ENCODE data around the gene PHF20. TPM values are rescaled to one million over a fixed set of nuclear protein-coding genes. Genes with fewer than 3 reads are reported as not detected.
"Not testable (repeated sequence)": the region's sequence is repeated elsewhere in the genome, so short reads cannot be mapped to it uniquely, and the experiment has no call there.

The PHF20 gene
- polyA plus RNA-seq, 3 donors = 30.3 to 44.4 (median 38.5) TPM

GRCh38 chr20:35899064-35899463 lies 127.2 kb downstream of the PHF20 start:
- DNase-seq (ENCODE audit: extremely low read depth in 1 of 11, low read depth in 9 of 11, low spot score in 4 of 11) = no peak

GRCh38 chr20:35901230-35901629 lies 129.4 kb downstream of the PHF20 start:
- not testable (repeated sequence) for DNase-seq (ENCODE audit: extremely low read depth in 1 of 11, low read depth in 9 of 11, low spot score in 4 of 11)

- DNase-seq (ENCODE audit: extremely low read depth in 1 of 11, low read depth in 9 of 11, low spot score in 4 of 11) = no peak
Observed at GRCh38 chr20:35901678-35902544, 130.1 kb downstream of the PHF20 start.

GRCh38 chr20:35902545-35902941 lies 130.7 kb downstream of the PHF20 start:
- no peak for DNase-seq (ENCODE audit: extremely low read depth in 1 of 11, low read depth in 9 of 11, low spot score in 4 of 11)

GRCh38 chr20:35903843-35904242 lies 132.0 kb downstream of the PHF20 start:
- DNase-seq (ENCODE audit: extremely low read depth in 1 of 11, low read depth in 9 of 11, low spot score in 4 of 11) = no peak

GRCh38 chr20:35904982-35905663 lies 133.3 kb downstream of the PHF20 start:
- DNase-seq (ENCODE audit: extremely low read depth in 1 of 11, low read depth in 9 of 11, low spot score in 4 of 11) = no peak

GRCh38 chr20:35907017-35907701 lies 135.3 kb downstream of the PHF20 start:
- no peak for DNase-seq (ENCODE audit: extremely low read depth in 1 of 11, low read depth in 9 of 11, low spot score in 4 of 11)

GRCh38 chr20:35908007-35908406 lies 136.2 kb downstream of the PHF20 start:
- DNase-seq (ENCODE audit: extremely low read depth in 1 of 11, low read depth in 9 of 11, low spot score in 4 of 11) = no peak

- DNase-seq (ENCODE audit: extremely low read depth in 1 of 11, low read depth in 9 of 11, low spot score in 4 of 11) = no peak
Observed at GRCh38 chr20:35909176-35909575, 137.4 kb downstream of the PHF20 start.

GRCh38 chr20:35909796-35910195 lies 138.0 kb downstream of the PHF20 start:
- no peak for DNase-seq (ENCODE audit: extremely low read depth in 1 of 11, low read depth in 9 of 11, low spot score in 4 of 11)

- no peak for DNase-seq (ENCODE audit: extremely low read depth in 1 of 11, low read depth in 9 of 11, low spot score in 4 of 11)
Observed at GRCh38 chr20:35910254-35910653, 138.4 kb downstream of the PHF20 start.

- no peak for DNase-seq (ENCODE audit: extremely low read depth in 1 of 11, low read depth in 9 of 11, low spot score in 4 of 11)
Observed at GRCh38 chr20:35912881-35913280, 141.1 kb downstream of the PHF20 start.

- no peak for DNase-seq (ENCODE audit: extremely low read depth in 1 of 11, low read depth in 9 of 11, low spot score in 4 of 11)
Observed at GRCh38 chr20:35917077-35917476, 145.3 kb downstream of the PHF20 start.

- DNase-seq (ENCODE audit: extremely low read depth in 1 of 11, low read depth in 9 of 11, low spot score in 4 of 11) = no peak
Observed at GRCh38 chr20:35918021-35918420, 146.2 kb downstream of the PHF20 start.

GRCh38 chr20:35920523-35920922 lies 148.7 kb downstream of the PHF20 start:
- DNase-seq (ENCODE audit: extremely low read depth in 1 of 11, low read depth in 9 of 11, low spot score in 4 of 11) = no peak

GRCh38 chr20:35929301-35929700 lies 157.5 kb downstream of the PHF20 start:
- no peak for DNase-seq (ENCODE audit: extremely low read depth in 1 of 11, low read depth in 9 of 11, low spot score in 4 of 11)

- DNase-seq (ENCODE audit: extremely low read depth in 1 of 11, low read depth in 9 of 11, low spot score in 4 of 11) = no peak
Observed at GRCh38 chr20:35934050-35934449, 162.2 kb downstream of the PHF20 start.

- no peak for DNase-seq (ENCODE audit: extremely low read depth in 1 of 11, low read depth in 9 of 11, low spot score in 4 of 11)
Observed at GRCh38 chr20:35939264-35939663, 167.4 kb downstream of the PHF20 start.

- DNase-seq (ENCODE audit: extremely low read depth in 1 of 11, low read depth in 9 of 11, low spot score in 4 of 11) = no peak
Observed at GRCh38 chr20:35941620-35942019, 169.8 kb downstream of the PHF20 start.

GRCh38 chr20:35942243-35942642 lies 170.4 kb downstream of the PHF20 start:
- no peak for DNase-seq (ENCODE audit: extremely low read depth in 1 of 11, low read depth in 9 of 11, low spot score in 4 of 11)

Data from renal cortex interstitium (tissue), 11 donors.